Hematopoietic multipotent progenitor cell (in vitro differentiated cells): ENCODE measurements around the gene SLC5A1. TPM values are rescaled to one million over a fixed set of nuclear protein-coding genes. Genes with fewer than 3 reads are reported as not detected.
"Not testable (repeated sequence)": the region's sequence is repeated elsewhere in the genome, so short reads cannot be mapped to it uniquely, and the experiment has no call there.

Experiments used
- DNase-seq, 3 donors: peaks; one replicate each; pipeline ENCODE4 v3.0.0-alpha.2; 2011 to 2015; ENCODE audit warnings: low read depth in 2 of 3, low spot score in 2 of 3
- small RNA-seq: library from RNA; depleted of rRNA; stranded (forward); fragments of <200 nt; gene quantifications from one replicate; pipeline ENCODE3, GENCODE V24; 2012
- total RNA-seq: library from RNA; depleted of rRNA; stranded (reverse); fragments of >200 nt; gene quantifications from one replicate; pipeline ENCODE4 v1.2.3, GENCODE V29; 2012

SLC5A1 gene
- total RNA-seq, 1 donor: not detected

GRCh38 chr22:32142600-32142999, 99.5 kb downstream of the SLC5A1 start:
- DNase-seq: no peak

GRCh38 chr22:32144496-32145274, 101.6 kb downstream of the SLC5A1 start:
- DNase-seq: peak in 2 of 3 donors; percentile 65 to 88

DNA sequence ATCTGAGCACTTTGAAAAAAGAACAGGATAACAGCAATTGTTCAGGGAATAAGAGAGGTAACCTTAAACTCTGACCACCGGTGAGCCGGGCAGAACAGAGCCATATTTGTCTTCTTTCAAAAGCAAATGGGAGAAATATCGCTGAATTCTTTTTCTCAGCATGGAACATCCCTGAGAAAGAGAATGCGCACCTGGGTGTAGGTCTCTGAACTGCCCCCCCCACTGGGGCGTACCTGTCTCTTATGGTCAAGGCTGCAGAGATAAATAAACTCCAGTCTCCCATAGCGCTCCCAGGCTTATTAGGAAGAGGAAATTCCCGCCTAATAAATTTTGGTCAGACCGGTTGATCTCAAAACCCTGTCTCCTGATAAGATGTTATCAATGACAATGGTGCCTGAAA, 104.1 kb downstream of the SLC5A1 start:
- not testable (repeated sequence) for DNase-seq

DNA sequence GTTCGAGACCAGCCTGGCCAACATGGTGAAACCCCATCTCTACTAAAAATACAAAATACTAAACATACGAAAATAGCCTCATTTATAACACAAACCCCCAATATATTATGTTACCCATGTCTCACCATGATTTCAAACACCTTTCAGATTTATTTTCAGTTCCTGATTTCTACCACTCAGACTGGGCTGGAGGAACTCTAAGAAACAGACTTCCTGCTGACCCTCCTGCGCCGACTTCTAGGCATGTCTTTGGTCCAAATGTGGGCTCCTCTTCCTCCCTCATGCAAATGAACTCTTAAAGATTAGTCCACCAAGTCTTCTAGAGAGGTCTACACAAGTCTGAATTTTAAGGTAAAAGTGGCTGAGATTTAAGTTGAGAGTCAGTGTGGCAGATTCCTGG, 105.3 kb downstream of the SLC5A1 start:
- not testable (repeated sequence) for DNase-seq

DNA sequence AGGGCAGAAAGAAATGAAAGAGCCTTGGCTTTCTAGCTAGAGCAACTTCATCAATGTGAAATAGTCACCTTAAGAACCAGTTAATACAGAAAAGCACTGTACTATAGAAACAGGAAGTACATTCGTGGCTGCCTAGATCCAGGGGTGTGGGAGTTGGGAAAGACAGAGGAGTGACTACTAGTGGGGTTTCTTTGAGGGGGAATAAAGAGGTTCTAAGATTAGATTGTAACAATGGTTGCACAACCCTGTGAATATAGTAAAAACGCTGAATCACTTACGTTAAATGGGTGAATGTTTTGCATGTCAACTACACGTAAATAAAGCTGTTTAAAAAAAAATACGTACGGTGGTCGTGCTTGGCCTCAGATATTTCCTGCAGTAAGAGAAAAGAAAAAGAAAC, 107.6 kb downstream of the SLC5A1 start:
- not testable (repeated sequence) for DNase-seq

DNA sequence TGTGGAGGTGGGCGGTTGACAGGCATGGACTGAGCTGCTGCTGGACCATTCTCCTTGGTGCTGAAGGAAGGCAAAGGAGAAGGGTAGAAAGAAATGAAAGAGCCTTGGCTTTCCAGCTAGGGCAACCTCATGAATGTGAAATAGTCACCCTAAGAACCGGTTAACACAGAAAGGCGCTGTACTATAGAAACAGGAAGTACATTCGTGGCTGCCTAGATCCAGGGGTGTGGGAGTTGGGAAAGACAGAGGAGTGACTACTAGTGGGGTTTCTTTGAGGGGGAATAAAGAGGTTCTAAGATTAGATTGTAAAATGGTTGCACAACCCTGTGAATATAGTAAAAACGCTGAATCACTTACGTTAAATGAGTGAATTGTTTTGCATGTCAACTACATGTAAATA, 108.6 kb downstream of the SLC5A1 start:
- not testable (repeated sequence) for DNase-seq

DNA sequence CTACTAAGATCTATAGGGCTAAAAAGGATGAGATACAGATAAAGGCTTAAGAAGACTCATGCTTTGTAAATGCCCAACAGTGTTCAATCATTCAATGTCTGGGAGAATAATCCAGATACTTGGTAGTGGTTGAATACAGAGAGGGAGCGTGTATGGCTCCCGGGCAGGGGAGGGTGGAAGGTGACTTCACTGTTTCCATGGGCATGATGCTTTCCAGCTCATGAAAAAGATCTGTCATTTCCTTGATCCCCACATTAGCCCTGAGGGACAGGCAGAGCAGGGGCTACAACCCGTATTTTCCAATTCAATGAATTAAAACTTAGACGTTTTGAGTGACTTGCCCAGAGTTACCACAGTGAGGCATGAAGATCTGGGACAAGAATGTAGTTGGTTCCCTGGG, 111.7 kb downstream of the SLC5A1 start:
- not testable (repeated sequence) for DNase-seq

GRCh38 chr22:32157632-32158031, 114.6 kb downstream of the SLC5A1 start:
- DNase-seq: not testable (repeated sequence)

- no peak for DNase-seq
These were observed 115.9 kb downstream of the SLC5A1 start, which contains the start of gene C22orf42 for GRCh38 chr22:32158712-32159533. C22orf42 (minus strand) TSS chr22:32159303; CDS start chr22:32159215, 88 bp downstream.

DNA sequence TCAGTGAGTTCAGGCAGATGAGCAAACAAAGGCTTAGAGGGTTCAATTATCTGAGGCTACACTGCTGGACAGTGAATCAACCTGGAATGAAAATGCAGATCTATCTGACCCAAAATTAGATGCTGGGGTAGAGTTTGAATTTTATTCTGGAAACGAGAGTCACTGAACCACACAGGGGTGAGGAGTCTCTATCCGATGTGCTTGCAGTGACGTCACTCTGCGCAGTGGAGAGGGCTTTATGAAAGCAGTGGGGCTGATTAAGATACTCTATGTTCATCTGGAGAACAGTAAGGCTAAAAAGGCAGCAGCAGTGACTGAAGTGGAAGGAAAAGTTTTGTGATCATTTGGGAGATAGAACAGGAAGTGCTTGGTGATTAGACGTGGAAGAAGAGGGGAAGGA, 117.3 kb downstream of the SLC5A1 start:
- not testable (repeated sequence) for DNase-seq

Small RNAs within 50 kb of the gene (small RNA-seq; reads per million reads assigned to genes)
- gene AP1B1P2: not detected

Other genes starting within 250 kb of the SLC5A1 start
- gene YWHAH, start 98.7 kb upstream of the SLC5A1 start, total RNA-seq: 94.8 TPM
- gene C22orf42, start 116.0 kb downstream of the SLC5A1 start, total RNA-seq: not detected
- not detected for gene RFPL2, start 161.8 kb downstream of the SLC5A1 start, total RNA-seq
- not detected for gene SLC5A4, start 212.1 kb downstream of the SLC5A1 start, total RNA-seq